Liver (tissue), 9 donors: Measurements from ENCODE around the gene DIP2C. TPM values are rescaled to one million over a fixed set of nuclear protein-coding genes. Genes with fewer than 3 reads are reported as not detected.

Experiments
- DNase-seq: peaks from one replicate; pipeline ENCODE4 v3.0.0-alpha.2; 2017; ENCODE audit warnings: low spot score
- H3K27ac ChIP-seq, 2 donors: one replicate each; pipeline ENCODE4 v1.7.0; 2013; ENCODE audit warnings: inconsistent platforms in 2 of 2, low read length in 2 of 2, control low read depth in 1 of 2, low read depth in 1 of 2, mild to moderate bottlenecking in 1 of 2
- H3K27me3 ChIP-seq, 4 donors: one replicate each; pipeline versions ENCODE4 v1.6.1 to v1.7.0; 2013; ENCODE audit warnings: low read length in 3 of 4, inconsistent platforms in 1 of 4, mild to moderate bottlenecking in 1 of 4, moderate library complexity in 1 of 4; ENCODE audit not compliant: control insufficient read depth in 4 of 4, insufficient read depth in 4 of 4
- H3K36me3 ChIP-seq, 4 donors: one replicate each; pipeline versions ENCODE4 v1.6.1 to v1.7.0; 2013; ENCODE audit warnings: low read length in 3 of 4, mild to moderate bottlenecking in 3 of 4, low read depth in 1 of 4, moderate library complexity in 1 of 4; ENCODE audit not compliant: control insufficient read depth in 4 of 4, insufficient read depth in 3 of 4
- H3K4me1 ChIP-seq, 4 donors: one replicate each; pipeline versions ENCODE4 v1.6.1 to v1.7.0; 2013; ENCODE audit warnings: low read length in 3 of 4, mild to moderate bottlenecking in 3 of 4, moderate library complexity in 1 of 4; ENCODE audit not compliant: control insufficient read depth in 4 of 4, insufficient read depth in 4 of 4
- H3K4me3 ChIP-seq, 3 donors: one replicate each; pipeline versions ENCODE4 v1.6.1 to v1.7.0; 2013; ENCODE audit warnings: low read length in 3 of 3, control low read depth in 1 of 3, low read depth in 1 of 3, mild to moderate bottlenecking in 1 of 3
- H3K9ac ChIP-seq, 2 donors: one replicate each; pipeline ENCODE4 v1.7.0; 2013; ENCODE audit warnings: low read length in 2 of 2, mild to moderate bottlenecking in 2 of 2, moderate library complexity in 2 of 2, control low read depth in 1 of 2, low read depth in 1 of 2
- H3K9me3 ChIP-seq, 4 donors: one replicate each; pipeline versions ENCODE4 v1.6.1 to v1.7.0; 2013; ENCODE audit warnings: low read length in 3 of 4; ENCODE audit not compliant: control insufficient read depth in 4 of 4
- ATF3 ChIP-seq: IDR thresholded peaks from 2 replicates; pipeline ENCODE4 v1.6.1; 2016; ENCODE audit warnings: antibody characterized with exemption
- CTCF ChIP-seq: fragments of 150-350 bp; IDR thresholded peaks from 2 replicates; pipeline ENCODE4 v1.5.1; 2017; ENCODE audit warnings: improper control_type of control experiment, low read depth, low read length; ENCODE audit not compliant: missing input control
- EGR1 ChIP-seq, 2 donors: IDR thresholded peaks; 2 replicates each; pipeline ENCODE4 v1.6.1; 2016 to 2018; ENCODE audit warnings: antibody characterized with exemption in 2 of 2, low read depth in 2 of 2
- FOXA1 ChIP-seq: IDR thresholded peaks from 2 replicates; pipeline ENCODE4 v1.6.1; 2016; ENCODE audit warnings: antibody characterized with exemption
- FOXA2 ChIP-seq: IDR thresholded peaks from 2 replicates; pipeline ENCODE4 v1.6.1; 2016; ENCODE audit warnings: antibody characterized with exemption
- GABPA ChIP-seq, 2 donors: IDR thresholded peaks in 1 of 2; conservative IDR thresholded peaks in 1 of 2; 2 replicates each; pipeline ENCODE4 v1.6.1; 2016; ENCODE audit warnings: antibody characterized with exemption in 2 of 2, mild to moderate bottlenecking in 1 of 2, moderate library complexity in 1 of 2
- HNF4A ChIP-seq, 2 donors: conservative IDR thresholded peaks; 2 replicates each; pipeline ENCODE4 v1.6.1; 2016; ENCODE audit warnings: antibody characterized with exemption in 2 of 2, mild to moderate bottlenecking in 2 of 2
- HNF4G ChIP-seq: IDR thresholded peaks from 2 replicates; pipeline ENCODE4 v1.6.1; 2016; ENCODE audit warnings: antibody characterized with exemption
- MAX ChIP-seq: IDR thresholded peaks from 2 replicates; pipeline ENCODE4 v1.6.1; 2016; ENCODE audit warnings: antibody characterized with exemption
- NR2F2 ChIP-seq: IDR thresholded peaks from 2 replicates; pipeline ENCODE4 v1.6.1; 2016; ENCODE audit warnings: antibody characterized with exemption
- RAD21 ChIP-seq, 2 donors: IDR thresholded peaks; 2 replicates each; pipeline ENCODE4 v1.6.1; 2016; ENCODE audit warnings: antibody characterized with exemption in 2 of 2, mild to moderate bottlenecking in 2 of 2
- REST ChIP-seq: IDR thresholded peaks from 2 replicates; pipeline ENCODE4 v1.6.1; 2016; ENCODE audit warnings: antibody characterized with exemption, mild to moderate bottlenecking
- RXRA ChIP-seq, 2 donors: IDR thresholded peaks; 2 replicates each; pipeline ENCODE4 v1.6.1; 2017 to 2018; ENCODE audit warnings: antibody characterized with exemption in 2 of 2, mild to moderate bottlenecking in 1 of 2
- SP1 ChIP-seq: IDR thresholded peaks from 2 replicates; pipeline ENCODE4 v1.6.1; 2018; ENCODE audit warnings: antibody characterized with exemption, mild to moderate bottlenecking
- TAF1 ChIP-seq: conservative IDR thresholded peaks from 2 replicates; pipeline ENCODE4 v1.6.1; 2016; ENCODE audit warnings: antibody characterized with exemption, mild to moderate bottlenecking
- YY1 ChIP-seq: IDR thresholded peaks from 2 replicates; pipeline ENCODE4 v1.6.1; 2016; ENCODE audit warnings: antibody characterized with exemption, mild to moderate bottlenecking
- ZBTB33 ChIP-seq: IDR thresholded peaks from 2 replicates; pipeline ENCODE4 v1.6.1; 2016; ENCODE audit warnings: antibody characterized with exemption
- WGBS: extraction: QIAGEN DNeasy Blood & Tissue Kit; methylation state at CpG from one replicate; pipeline ENCODE4 v1.1.7; 2013; 5-methylcytosine and 5-hydroxymethylcytosine counted together
- polyA plus RNA-seq, 2 donors: library from polyadenylated mRNA; stranded (reverse) in 1 of 2; unstranded in 1 of 2; fragments of 200-250 nt in 1 of 2; fragments of >200 nt in 1 of 2; fragmentation: Nextera tagmentation in 1 of 2; extraction: Ambion mirVana in 1 of 2; gene quantifications; one replicate each; pipeline versions ENCODE4 v1.2.1 to v1.2.3, GENCODE V29; 2013 to 2015
- total RNA-seq, 2 donors: library from RNA; depleted of rRNA; stranded (reverse); fragments of >200 nt; gene quantifications; one replicate each; pipeline ENCODE4 v1.2.3, GENCODE V29; 2014
- donor health status: healthy.
- donor health status: healthy.
- donor health status: healthy.
- donor health status: healthy.
- donor health status: healthy.

Gene DIP2C
- total and polyA plus RNA-seq, 4 donors: 4.2 to 12.2 (median 5.7) TPM

GRCh38 chr10:364267-364775 is 325.1 kb downstream of the DIP2C start:
- no peak for TF ChIP-seq HNF4A (conservative IDR thresholded peaks at IDR 0.05)
- TF ChIP-seq EGR1 (IDR thresholded peaks at IDR 0.05; ENCODE audit: low read depth in 2 of 2): no peak
- no peak for TF ChIP-seq SP1
- TF ChIP-seq ZBTB33: no peak
- TF ChIP-seq RXRA (IDR thresholded peaks at IDR 0.05): no peak
- no peak for TF ChIP-seq REST
- TF ChIP-seq FOXA1: no peak
- TF ChIP-seq TAF1: no peak
- TF ChIP-seq NR2F2: no peak
- TF ChIP-seq RAD21 (IDR thresholded peaks at IDR 0.05): no peak
- TF ChIP-seq YY1: no peak
- no peak for TF ChIP-seq FOXA2
- no peak for TF ChIP-seq GABPA (IDR thresholded peaks at IDR 0.05 in 1 of 2, conservative IDR thresholded peaks at IDR 0.05 in 1 of 2)
- TF ChIP-seq MAX: no peak
- WGBS: 97% methylated on average over 24 of the region's 24 CpGs
- Histone ChIP-seq H3K4me3 (no peak overlapping the region), H3K9ac (no peak overlapping the region), H3K4me1 (peaks cover 0 to 16% (median 13%) of the 10 kb centered on the region in 4 donors), H3K27me3 (no peaks in the 10 kb centered on the region), H3K27ac (no peak overlapping the region), H3K9me3 (no peaks in the 10 kb centered on the region), H3K36me3 (peaks cover 3 to 32% (median 17%) of the 10 kb centered on the region in 4 donors)
- DNase-seq: no peak

- Histone ChIP-seq H3K9ac (no peak overlapping the region), H3K27ac (no peak overlapping the region), H3K27me3 (no peaks in the 10 kb centered on the region), H3K4me1 (peaks cover 0 to 16% (median 13%) of the 10 kb centered on the region in 4 donors), H3K9me3 (no peaks in the 10 kb centered on the region), H3K36me3 (peaks cover 1 to 27% (median 15%) of the 10 kb centered on the region in 4 donors), H3K4me3 (no peak overlapping the region)
- DNase-seq: no peak
- TF ChIP-seq HNF4A (conservative IDR thresholded peaks at IDR 0.05): no peak
- TF ChIP-seq CTCF: no peak
- no peak for TF ChIP-seq ATF3
- no peak for TF ChIP-seq RAD21 (IDR thresholded peaks at IDR 0.05)
- TF ChIP-seq SP1: no peak
- no peak for TF ChIP-seq MAX
- no peak for TF ChIP-seq YY1
- TF ChIP-seq GABPA (IDR thresholded peaks at IDR 0.05 in 1 of 2, conservative IDR thresholded peaks at IDR 0.05 in 1 of 2): no peak
- TF ChIP-seq HNF4G: no peak
- TF ChIP-seq EGR1 (IDR thresholded peaks at IDR 0.05; ENCODE audit: low read depth in 2 of 2): no peak
- no peak for TF ChIP-seq ZBTB33
- 97% methylated on average over 24 of the region's 24 CpGs for WGBS
Observed at GRCh38 chr10:363152-363551, 326.3 kb downstream of the DIP2C start.
